Measurements from ENCODE around the gene TICRR. TPM values are rescaled to one million over a fixed set of nuclear protein-coding genes. Genes with fewer than 3 reads are reported as not detected.

Gene TICRR
- total and polyA plus RNA-seq, 2 of the 4 experiments (the other 2 are of a cell fraction): 3.0 to 4.2 TPM

DNA sequence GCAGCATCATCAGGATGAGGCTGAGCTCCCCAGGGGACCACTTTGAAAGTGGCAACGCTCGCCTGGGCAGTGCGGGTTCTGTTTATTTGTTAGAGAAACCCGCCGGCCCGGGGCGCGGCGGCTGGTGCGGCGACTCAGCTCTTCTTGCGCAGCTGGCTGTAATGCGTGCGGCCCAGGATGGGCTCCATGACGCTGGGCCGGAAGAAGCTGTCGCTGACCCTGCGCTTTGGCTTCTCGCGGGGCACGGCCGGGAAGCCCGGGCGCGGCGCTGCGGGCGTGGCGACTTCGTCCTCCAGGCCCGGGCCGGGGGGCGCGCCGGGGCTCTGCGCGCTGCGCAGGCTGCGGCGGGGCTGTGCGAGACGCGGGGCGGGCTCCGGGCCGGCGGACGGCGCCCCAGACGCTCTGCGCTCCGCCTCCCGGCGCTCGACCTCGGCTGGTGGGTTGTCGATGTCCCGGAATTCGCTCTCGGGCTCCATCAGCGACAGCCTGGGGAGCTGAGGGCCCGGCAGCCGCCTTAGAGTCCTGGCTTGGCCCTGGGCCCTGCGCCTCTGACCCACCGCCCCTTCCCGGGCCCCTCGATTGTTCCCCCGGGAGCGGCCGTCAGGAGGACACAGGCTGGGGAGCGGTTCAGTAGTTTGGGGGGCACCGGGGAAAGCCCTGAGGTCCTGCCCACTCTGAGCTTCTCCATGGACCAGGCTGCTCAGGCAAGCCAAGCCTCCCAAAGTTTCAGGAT is 90.3 kb downstream of the TICRR start:
- peak overlapping the region; percentile 63 for H3K9ac ChIP-seq (ENCODE audit: low read depth, low read length)
- H3K18ac ChIP-seq (ENCODE audit: low read depth, low read length): peak overlapping the region; percentile 45
- dilution Hi-C loops (cut with HindIII; ENCODE audit: low sequenced_read_pairs, unreplicated experiment): no loop called here
- no peaks in the 10 kb centered on the region for H3K36me3 ChIP-seq (ENCODE audit: control insufficient read depth, insufficient read depth, low read length)
- in situ Hi-C loops (cut with MboI; ENCODE audit: low sequenced_read_pairs): no loop called here
- no TSS peak for BruUV-seq (replicated peaks)
- peak overlapping the region; percentile 95 for H2AFZ ChIP-seq (replicated peaks; ENCODE audit: low read length, poor library complexity)
- DNase-seq (peak; percentile 59), ATAC-seq (ENCODE audit: low read depth) (peak; percentile 69)
- peak overlapping the region; percentile 61; the same call in 1 of the 2 replicates for H2AK5ac ChIP-seq (ENCODE audit: low read depth, low read length)
- 0 out of 2 replicates have a peak overlapping the region, but pooled peaks have one; percentile 15 for H3K27ac ChIP-seq (ENCODE audit: insufficient read depth, low read length)
- H3K4me1 ChIP-seq (ENCODE audit: control insufficient read depth, insufficient read depth, low read length): peaks cover 14% of the 10 kb centered on the region
- H3K14ac ChIP-seq (replicated peaks; ENCODE audit: low read depth, low read length): peak overlapping the region; percentile 74
- no peaks in the 10 kb centered on the region for H4K20me1 ChIP-seq (ENCODE audit: insufficient read depth, low read length)
- no peak overlapping the region for H3K56ac ChIP-seq (ENCODE audit: extremely low read depth, insufficient read depth, low read length)
- peak overlapping the region; percentile 77 for H2AK9ac ChIP-seq (replicated peaks; ENCODE audit: low read depth, low read length, poor library complexity)
- ChIA-PET POLR2A (ENCODE audit: unreplicated experiment) (interaction anchor here (0.6 kb wide), 2 partner anchors 11 to 132 kb away, joined by 3 to 4 read pairs; no protein-coding TSS in a partner anchor), CTCF (interaction anchor here (0.6 to 1.4 kb wide), 2 partner anchors 8 to 224 kb away, joined by 3 read pairs; no protein-coding TSS in a partner anchor)
- H3K9me3 ChIP-seq (ENCODE audit: control insufficient read depth, insufficient read depth, low read length): no peaks in the 10 kb centered on the region
- intact Hi-C loops (cut with micrococcal nuclease): no loop called here
- peak overlapping the region; percentile 90 for H4K5ac ChIP-seq (ENCODE audit: low read depth, low read length)
- peaks cover 0 to 11% of the 10 kb centered on the region in 2 experiments; a peak in 2 of 4 replicates for H3K79me1 ChIP-seq (ENCODE audit: low read depth in 1 of 2, low read length in 2 of 2)
- H3K27me3 ChIP-seq (ENCODE audit: control insufficient read depth, insufficient read depth, low read length): no peaks in the 10 kb centered on the region
- peak overlapping the region; percentile 74 for H4K91ac ChIP-seq (ENCODE audit: insufficient read depth, low read depth, low read length)
- peak overlapping the region; percentile 53 for H2BK120ac ChIP-seq (ENCODE audit: low read depth, low read length)
- no peak overlapping the region for H2BK5ac ChIP-seq (ENCODE audit: low read depth, low read length, poor library complexity, severe bottlenecking)
- peak overlapping the region; percentile 21 to 85 for H4K8ac ChIP-seq (ENCODE audit: low read depth in 2 of 2, low read length in 2 of 2)
- no peak for TF ChIP-seq RAD21 (IDR thresholded peaks at IDR 0.05; ENCODE audit: low read length)
- 0 out of 2 replicates have a peak, but pooled peaks have one; percentile 5 for TF ChIP-seq CEBPB (IDR thresholded peaks at IDR 0.05; ENCODE audit: low read depth, low read length)
- peak overlapping the region; percentile 64 for H3K4ac ChIP-seq (ENCODE audit: low read depth, low read length)
- no peak overlapping the region; the same call in 2 of the 3 replicates for H2BK15ac ChIP-seq (ENCODE audit: low read depth, low read length)
- H3K9me1 ChIP-seq (ENCODE audit: insufficient read depth, low read length): peaks cover 15% of the 10 kb centered on the region
- no peak overlapping the region for H2BK20ac ChIP-seq (ENCODE audit: low read depth, low read length)
- peak overlapping the region; percentile 72 for H3K4me2 ChIP-seq (ENCODE audit: low read depth, low read length)
- peak overlapping the region; percentile 15 for H3K4me3 ChIP-seq (ENCODE audit: insufficient read depth, low read depth, low read length)
- peak overlapping the region; percentile 73 for H3K23ac ChIP-seq (ENCODE audit: low read depth, low read length)
- 4% methylated on average over 19 of the region's 72 CpGs; no CpG with 5 or more reads in 1 of the 2 experiments for WGBS, 2 experiments (ENCODE audit: extremely low coverage in 2 of 2, insufficient read length in 1 of 2)
